Caco-2 (cell line): Measurements from ENCODE around the gene DPY19L1. TPM values are rescaled to one million over a fixed set of nuclear protein-coding genes. Genes with fewer than 3 reads are reported as not detected.

Experiments
- microRNA-seq: library from miRNA; unstranded; fragments of <30 nt; microRNA quantifications from one replicate; pipeline ENCODE4 v1.2.0, GENCODE V29; 2022
- total RNA-seq: library from RNA; stranded (reverse); gene quantifications from 2 replicates; pipeline ENCODE4 v1.2.3, GENCODE V29; 2022

DPY19L1 gene
- total RNA-seq, 1 experiment from 2014 or later = 12.9 TPM

Small RNAs within 50 kb of the gene (microRNA-seq; reads per million reads assigned to microRNA genes)
- gene MIR548N = 1.7 reads per million

Other genes with a start within 250 kb of the DPY19L1 start
- gene TBX20, start 216.6 kb upstream of the DPY19L1 start, total RNA-seq = 2.1 and 2.5 TPM in 2 replicates